Skin epidermis (tissue), 12 donors: ENCODE results near the gene ERVMER34-1.
A peak's percentile ranks its signal among the peaks of the same experiment; 100 is the strongest.

Experiments
- H3K27ac ChIP-seq, 21 experiments: fragments of 200-600 bp; sonication (generic) in 11 of 21; one replicate each; pipeline ENCODE4 v1.5.0; 2020; ENCODE audit warnings: mild to moderate bottlenecking in 3 of 21, inconsistent platforms in 2 of 21, moderate library complexity in 2 of 21
- H3K4me3 ChIP-seq, 7 experiments: fragments of 200-600 bp; sonication (generic) in 2 of 7; one replicate each; pipeline ENCODE4 v1.5.0; 2020; ENCODE audit warnings: inconsistent platforms in 2 of 7, mild to moderate bottlenecking in 2 of 7, moderate library complexity in 1 of 7

Gene ERVMER34-1

GRCh38 chr4:52726826-52727580, 24.2 kb downstream of the ERVMER34-1 start:
- Histone ChIP-seq H3K27ac (no peak overlapping the region), H3K4me3 (no peak overlapping the region)

DNA sequence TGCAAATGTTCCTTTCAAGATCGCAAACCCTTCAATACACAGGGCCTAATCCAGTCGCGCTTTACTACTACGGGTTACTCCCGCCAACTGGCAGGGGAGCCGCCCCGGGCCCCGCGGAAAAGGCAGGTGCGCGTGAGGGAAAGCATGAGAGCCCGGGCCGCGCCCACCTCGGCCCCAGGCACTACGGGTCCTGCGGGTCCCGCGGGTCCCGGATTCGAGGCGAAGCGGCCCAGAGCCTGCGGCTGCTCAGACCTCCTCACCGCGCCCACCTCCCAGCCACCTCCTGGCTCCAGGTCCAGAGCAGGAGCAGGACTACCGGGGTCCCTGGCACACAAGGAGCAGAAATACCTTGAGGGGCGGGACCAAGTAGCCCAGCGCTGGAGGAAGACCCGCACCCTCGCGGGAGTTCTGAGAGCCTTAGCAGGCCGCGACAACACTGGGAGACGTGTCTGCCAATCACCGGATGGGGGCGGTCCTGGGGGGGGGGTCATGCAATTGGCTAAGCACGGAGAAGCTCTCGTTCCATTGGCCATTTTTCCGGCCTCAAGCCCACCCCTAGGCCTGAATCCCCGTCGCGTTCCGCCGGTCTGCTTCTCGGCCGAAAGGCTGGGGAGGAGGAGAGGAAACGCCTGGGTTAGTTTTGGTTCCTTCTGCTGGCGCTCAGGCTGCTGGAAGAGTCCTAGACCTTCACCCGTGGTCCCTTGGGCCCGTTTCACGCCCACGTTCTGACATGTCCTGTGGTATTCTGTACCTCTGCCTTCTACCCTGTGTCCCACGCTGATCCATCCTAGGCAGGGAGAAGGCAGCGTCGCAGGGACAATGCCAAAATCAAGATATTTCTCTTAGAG, 29.0 kb downstream of the ERVMER34-1 start:
- Histone ChIP-seq H3K4me3 (peak overlapping the region; percentile 58 to 89 (median 77)), H3K27ac (peak overlapping the region; percentile 42 to 96 (median 88))

GRCh38 chr4:52718123-52718522, 33.1 kb downstream of the ERVMER34-1 start:
- H3K27ac ChIP-seq, result no peak overlapping the region
- H3K4me3 ChIP-seq, result no peak overlapping the region

GRCh38 chr4:52716364-52717151, 34.7 kb downstream of the ERVMER34-1 start:
- Histone ChIP-seq H3K27ac (no peak overlapping the region), H3K4me3 (no peak overlapping the region)

DNA sequence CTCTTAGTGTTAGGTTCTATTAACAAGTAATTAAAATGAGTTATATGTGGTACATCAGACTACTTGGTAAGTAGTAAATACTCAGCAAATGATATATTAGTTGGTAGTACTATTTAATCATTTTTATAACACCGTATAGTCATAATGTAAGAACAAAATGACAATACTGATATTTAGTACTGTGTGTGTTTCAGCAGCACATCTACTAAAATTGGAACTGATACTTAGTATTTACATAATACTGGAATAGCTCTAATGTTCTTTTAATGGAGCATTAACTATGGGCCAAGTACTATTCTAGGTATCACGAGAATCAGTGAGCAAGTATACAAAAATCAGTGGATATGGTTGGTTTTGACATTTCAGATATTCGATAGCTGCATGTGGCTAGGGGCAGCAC, 35.3 kb downstream of the ERVMER34-1 start:
- no peak overlapping the region for H3K27ac ChIP-seq
- H3K4me3 ChIP-seq, result no peak overlapping the region

DNA sequence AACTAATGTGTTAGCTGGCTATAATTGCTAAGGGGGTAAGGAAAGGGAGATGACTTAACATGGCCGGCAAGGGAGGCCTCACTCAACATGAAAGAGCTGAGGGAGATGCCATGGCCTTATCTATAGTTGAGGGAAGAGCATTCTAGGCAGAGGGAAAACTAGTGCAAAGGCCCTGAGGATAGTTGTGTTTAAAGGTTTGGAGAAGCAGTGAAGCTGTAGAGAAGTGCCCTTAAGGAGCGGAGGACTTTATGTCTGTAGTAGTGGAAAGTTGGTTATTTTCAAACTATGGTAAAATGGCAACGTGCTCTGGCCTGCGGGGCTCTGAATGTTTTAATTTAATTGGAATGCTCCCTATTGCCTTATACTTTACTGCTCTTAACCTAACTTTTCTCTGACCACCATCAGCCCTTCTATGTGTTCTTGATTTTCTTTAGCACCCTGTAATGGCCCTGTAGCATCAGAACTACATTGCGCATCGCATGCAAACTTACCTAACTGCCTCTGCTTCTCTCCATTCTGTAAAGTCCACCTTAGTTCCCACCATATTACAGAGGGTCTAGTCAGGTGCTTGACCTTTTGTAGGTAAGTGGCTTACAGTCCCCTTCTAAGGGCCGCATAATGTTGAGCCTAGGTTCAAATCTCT, 35.8 kb downstream of the ERVMER34-1 start:
- no peak overlapping the region for H3K27ac ChIP-seq
- no peak overlapping the region for H3K4me3 ChIP-seq

DNA sequence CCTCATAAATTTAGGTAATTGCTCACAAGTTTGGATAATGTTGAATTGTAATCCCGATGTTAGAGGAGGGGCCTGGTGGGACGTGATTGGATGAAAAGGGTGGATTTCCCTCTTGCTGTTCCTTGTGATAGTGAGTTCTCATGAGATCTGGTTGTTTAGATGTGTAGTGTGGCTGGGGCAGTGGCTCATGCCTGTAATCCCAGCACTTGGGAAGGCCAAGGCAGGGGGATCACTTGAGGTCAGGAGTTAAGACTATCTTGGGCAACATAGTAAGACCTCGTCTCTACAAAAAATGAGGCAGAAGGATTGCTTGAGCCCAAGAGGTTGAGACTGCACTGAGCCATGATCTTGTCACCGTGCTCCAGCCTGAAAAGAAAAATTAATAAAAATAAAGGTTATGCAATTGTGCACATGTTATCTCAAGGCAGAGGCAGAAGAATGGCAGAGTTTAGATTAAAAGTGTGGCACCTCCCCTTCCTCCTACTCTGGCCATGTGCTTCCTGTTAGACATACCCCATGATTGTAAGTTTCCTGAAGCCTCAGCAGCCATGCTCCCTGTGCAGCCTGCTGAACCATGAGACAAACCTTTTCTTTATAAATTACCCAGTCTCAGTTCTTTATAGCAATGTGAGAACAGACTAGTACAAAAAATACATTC, 36.5 kb downstream of the ERVMER34-1 start:
- peak overlapping the region in 1 of 21 experiments; percentile 27 for H3K27ac ChIP-seq
- no peak overlapping the region for H3K4me3 ChIP-seq

DNA sequence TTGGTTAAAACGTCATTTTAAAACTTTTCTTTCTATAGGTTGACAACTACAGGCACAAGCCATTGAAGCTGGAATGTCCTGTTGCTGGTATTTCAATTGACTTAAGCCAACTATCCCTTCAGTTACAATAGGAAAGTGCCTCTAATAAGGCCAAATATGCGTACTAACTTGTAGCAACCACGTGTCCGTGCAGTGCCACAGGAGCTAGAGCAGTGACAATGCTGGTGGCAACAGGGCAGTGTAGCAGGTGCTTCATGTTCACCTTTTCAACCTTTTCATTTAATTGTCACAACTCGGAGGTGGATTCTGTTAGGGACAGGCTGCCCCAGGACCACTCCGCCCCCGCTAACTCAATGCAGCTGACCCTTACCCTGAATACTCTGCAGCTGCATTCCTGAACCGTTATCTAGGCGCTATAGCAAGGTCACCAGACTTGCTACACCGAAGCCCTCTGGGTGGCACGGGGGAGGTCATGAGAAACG, 37.7 kb downstream of the ERVMER34-1 start:
- Histone ChIP-seq H3K4me3 (peak overlapping the region in 6 of 7 experiments; percentile 61 to 96 (median 73)), H3K27ac (peak overlapping the region in 13 of 21 experiments; percentile 87 to 97 (median 93))

- peak overlapping the region; percentile 61 to 96 (median 76) for H3K4me3 ChIP-seq
Measured at GRCh38 chr4:52712251-52713130, 38.7 kb downstream of the ERVMER34-1 start.

GRCh38 chr4:52711834-52712250, 39.4 kb downstream of the ERVMER34-1 start:
- Histone ChIP-seq H3K27ac (peak overlapping the region in 7 of 21 experiments; percentile 11 to 96 (median 71)), H3K4me3 (peak overlapping the region in 6 of 7 experiments; percentile 61 to 96 (median 83))

More at GRCh38 chr4:52712251-52713130, 38.7 kb downstream of the ERVMER34-1 start:
- peak overlapping the region; percentile 83 to 97 (median 93) for H3K27ac ChIP-seq

DNA sequence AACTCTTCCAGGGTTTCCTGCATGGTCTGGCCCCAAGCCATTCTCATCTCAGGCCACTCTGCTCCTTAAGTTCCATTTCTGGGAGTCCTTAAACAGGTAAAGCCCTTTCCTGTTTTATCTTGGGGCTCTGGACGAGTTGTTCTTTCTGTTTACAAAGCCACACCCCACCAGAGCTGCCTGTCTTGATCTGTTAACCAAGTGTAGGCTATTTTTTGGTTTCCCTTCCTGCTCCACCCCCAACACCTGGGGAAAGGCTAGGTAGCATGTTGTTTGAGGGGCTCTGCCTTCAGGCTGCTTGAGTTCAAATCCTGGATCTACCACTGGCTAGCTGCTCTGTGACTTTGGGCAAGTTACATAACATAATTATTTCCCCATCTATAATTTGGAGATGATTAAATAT, 40.0 kb downstream of the ERVMER34-1 start:
- Histone ChIP-seq H3K4me3 (no peak overlapping the region), H3K27ac (peak overlapping the region in 1 of 21 experiments; percentile 11)

DNA sequence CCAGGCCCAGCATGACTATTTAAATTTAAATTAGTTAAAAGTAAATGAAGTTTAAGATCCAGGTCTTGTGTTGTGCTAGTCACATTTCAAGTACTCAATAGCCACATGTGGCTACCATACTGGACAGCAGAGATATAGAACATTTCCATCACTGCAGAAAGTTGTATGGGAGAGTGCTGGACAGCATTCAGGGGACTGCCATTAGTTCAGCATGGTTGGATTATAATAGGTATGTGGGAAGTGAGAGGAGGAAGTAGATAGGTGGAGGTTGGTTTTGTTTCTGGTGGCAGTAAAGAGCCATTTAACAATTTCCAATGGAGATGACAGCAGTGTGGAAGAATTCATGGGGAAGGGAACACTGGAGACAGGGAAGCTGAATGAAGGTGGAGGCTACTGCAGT, 42.1 kb downstream of the ERVMER34-1 start:
- Histone ChIP-seq H3K27ac (no peak overlapping the region), H3K4me3 (no peak overlapping the region)

GRCh38 chr4:52704661-52705060, 46.6 kb downstream of the ERVMER34-1 start:
- Histone ChIP-seq H3K4me3 (no peak overlapping the region), H3K27ac (no peak overlapping the region)

DNA sequence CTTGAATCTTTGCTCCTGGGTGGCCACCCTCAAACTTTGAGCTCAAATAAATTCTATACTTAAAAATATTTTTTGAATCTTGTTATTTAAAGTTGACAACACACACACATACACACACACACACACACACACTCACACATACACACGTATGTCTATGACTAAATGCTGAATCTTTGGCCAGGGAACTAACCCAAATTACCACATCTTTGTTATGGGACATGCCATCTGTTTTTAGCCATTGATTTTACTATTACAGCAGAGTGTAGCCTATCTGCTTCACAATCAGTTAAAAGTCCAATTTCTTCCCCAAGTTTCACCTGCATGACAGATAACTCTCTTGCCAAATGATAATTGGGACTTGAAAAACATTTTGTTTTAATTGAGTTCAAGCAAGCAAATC, 47.1 kb downstream of the ERVMER34-1 start:
- H3K4me3 ChIP-seq, result no peak overlapping the region
- H3K27ac ChIP-seq, result no peak overlapping the region

- Histone ChIP-seq H3K27ac (no peak overlapping the region), H3K4me3 (no peak overlapping the region)
Measured at GRCh38 chr4:52701207-52701606, 50.0 kb downstream of the ERVMER34-1 start.

DNA sequence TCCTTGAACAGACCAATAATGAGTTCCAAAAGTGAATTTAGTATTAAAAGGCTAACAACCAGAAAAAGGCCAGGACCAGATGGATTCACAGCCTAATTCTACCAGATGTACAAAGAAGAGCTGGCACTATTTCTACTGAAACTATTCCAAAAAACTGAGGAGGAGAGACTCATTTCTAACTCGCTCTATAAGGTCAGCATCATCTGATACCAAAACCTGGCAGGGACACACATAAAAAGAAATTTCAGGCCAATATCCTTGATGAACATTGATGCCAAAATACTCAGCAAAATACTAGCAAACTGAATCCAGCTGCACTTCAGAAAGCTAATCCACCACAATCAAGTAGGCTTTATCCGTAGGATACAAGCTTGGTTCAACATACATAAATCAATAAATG, 56.3 kb downstream of the ERVMER34-1 start:
- Histone ChIP-seq H3K4me3 (no peak overlapping the region), H3K27ac (no peak overlapping the region)

DNA sequence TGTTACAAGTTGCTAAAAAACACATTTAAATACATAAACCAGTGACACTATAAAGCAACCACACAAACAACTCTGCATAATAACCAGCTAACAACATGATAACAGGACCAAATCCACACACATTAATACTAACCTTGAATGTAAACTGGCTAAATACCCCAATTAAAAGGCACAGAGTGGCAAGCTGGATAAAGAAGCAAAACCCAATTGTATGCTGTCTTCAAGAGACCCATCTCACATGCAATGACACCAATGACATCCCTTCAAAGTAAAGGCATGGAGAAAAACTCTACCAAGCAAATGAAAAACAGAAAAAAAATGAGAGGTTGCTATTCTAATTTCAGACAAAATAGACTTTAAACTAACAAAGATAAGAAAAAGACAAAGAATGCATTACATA, 57.7 kb downstream of the ERVMER34-1 start:
- H3K4me3 ChIP-seq, result no peak overlapping the region
- H3K27ac ChIP-seq, result no peak overlapping the region
